NT2/D1 (cell line): ENCODE results near the gene KDM2B.
A peak's percentile ranks its signal among the peaks of the same experiment; 100 is the strongest.

ENCODE experiments used
- DNase-seq: peaks from one replicate; pipeline ENCODE4 v3.0.0-alpha.2; 2011; ENCODE audit warnings: low read depth, low spot score
- H3K27me3 ChIP-seq: 2 replicates; pipeline ENCODE4 v1.6.0; 2011; ENCODE audit warnings: mild to moderate bottlenecking; ENCODE audit not compliant: insufficient read length, insufficient read depth
- H3K36me3 ChIP-seq: 2 replicates; pipeline ENCODE4 v1.6.1; 2011; ENCODE audit warnings: mild to moderate bottlenecking, low read length, mixed read lengths; ENCODE audit not compliant: insufficient read depth, insufficient read length
- H3K4me1 ChIP-seq: 2 replicates; pipeline ENCODE4 v1.5.1; 2011; ENCODE audit not compliant: insufficient read depth, insufficient read length
- H3K4me3 ChIP-seq: 2 replicates; pipeline ENCODE4 v1.5.1; 2011; ENCODE audit warnings: low read depth; ENCODE audit not compliant: insufficient read length
- H3K9ac ChIP-seq: 2 replicates; pipeline ENCODE4 v1.6.0; 2011; ENCODE audit warnings: low read depth; ENCODE audit not compliant: insufficient read length
- H3K9me3 ChIP-seq: 2 replicates; pipeline ENCODE4 v1.5.1; 2011; ENCODE audit warnings: mild to moderate bottlenecking, low read length; ENCODE audit not compliant: insufficient read depth
- SUZ12 ChIP-seq: IDR thresholded peaks from 2 replicates; pipeline ENCODE4 v1.6.1; 2011; ENCODE audit not compliant: insufficient read length, insufficient read depth; ENCODE audit errors: extremely low read depth
- YY1 ChIP-seq: IDR thresholded peaks from 2 replicates; pipeline ENCODE4 v1.6.1; 2011; ENCODE audit not compliant: insufficient read length, insufficient read depth
- ZNF274 ChIP-seq: IDR thresholded peaks from 2 replicates; pipeline ENCODE4 v1.6.1; 2011; ENCODE audit warnings: mild to moderate bottlenecking, low read depth, low read length

KDM2B gene

GRCh38 chr12:121423253-121423652 is 157.6 kb downstream of the KDM2B start:
- H3K9me3 ChIP-seq, result no peaks in the 10 kb centered on the region
- H3K9ac ChIP-seq, result no peak overlapping the region
- no peaks in the 10 kb centered on the region for H3K27me3 ChIP-seq

GRCh38 chr12:121420109-121420508 is 160.7 kb downstream of the KDM2B start:
- Histone ChIP-seq H3K9ac (no peak overlapping the region), H3K36me3 (peaks cover 93% of the 10 kb centered on the region), H3K4me1 (no peaks in the 10 kb centered on the region), H3K9me3 (no peaks in the 10 kb centered on the region), H3K4me3 (no peak overlapping the region), H3K27me3 (no peaks in the 10 kb centered on the region)
- DNase-seq, result no peak
- TF ChIP-seq SUZ12 (no peak), ZNF274 (no peak), YY1 (no peak)

More at GRCh38 chr12:121423253-121423652, 157.6 kb downstream of the KDM2B start:
- no peak overlapping the region for H3K4me3 ChIP-seq
- peaks cover 95% of the 10 kb centered on the region for H3K36me3 ChIP-seq
- no peak for DNase-seq
- H3K4me1 ChIP-seq, result no peaks in the 10 kb centered on the region
- TF ChIP-seq SUZ12 (no peak), ZNF274 (no peak), YY1 (no peak)

- no peak for TF ChIP-seq YY1
- Histone ChIP-seq H3K9me3 (no peaks in the 10 kb centered on the region), H3K4me3 (no peak overlapping the region), H3K36me3 (peaks cover 83% of the 10 kb centered on the region), H3K4me1 (no peaks in the 10 kb centered on the region), H3K9ac (no peak overlapping the region), H3K27me3 (no peaks in the 10 kb centered on the region)
- no peak for DNase-seq
Measured at GRCh38 chr12:121417847-121418246, 163.0 kb downstream of the KDM2B start.

GRCh38 chr12:121413917-121414316 is 166.9 kb downstream of the KDM2B start:
- TF ChIP-seq SUZ12 (no peak), ZNF274 (no peak)

GRCh38 chr12:121405211-121405610 is 175.6 kb downstream of the KDM2B start:
- Histone ChIP-seq H3K9me3 (no peaks in the 10 kb centered on the region), H3K9ac (no peak overlapping the region), H3K27me3 (no peaks in the 10 kb centered on the region), H3K4me3 (no peak overlapping the region), H3K4me1 (no peaks in the 10 kb centered on the region), H3K36me3 (peaks cover 63% of the 10 kb centered on the region)
- DNase-seq, result no peak
- TF ChIP-seq ZNF274, result no peak
- TF ChIP-seq YY1, result no peak
- TF ChIP-seq SUZ12, result no peak

More at GRCh38 chr12:121413917-121414316, 166.9 kb downstream of the KDM2B start:
- no peaks in the 10 kb centered on the region for H3K9me3 ChIP-seq
- no peaks in the 10 kb centered on the region for H3K4me1 ChIP-seq
- H3K9ac ChIP-seq, result no peak overlapping the region
- DNase-seq, result no peak
- H3K27me3 ChIP-seq, result no peaks in the 10 kb centered on the region
- H3K4me3 ChIP-seq, result no peak overlapping the region
- peaks cover 67% of the 10 kb centered on the region for H3K36me3 ChIP-seq

GRCh38 chr12:121404734-121405133 is 176.1 kb downstream of the KDM2B start:
- TF ChIP-seq SUZ12 (no peak), YY1 (no peak), ZNF274 (no peak)
- Histone ChIP-seq H3K9me3 (no peaks in the 10 kb centered on the region), H3K27me3 (no peaks in the 10 kb centered on the region), H3K4me1 (no peaks in the 10 kb centered on the region), H3K4me3 (no peak overlapping the region), H3K36me3 (peaks cover 63% of the 10 kb centered on the region), H3K9ac (no peak overlapping the region)
- no peak for DNase-seq

- H3K9ac ChIP-seq, result no peak overlapping the region
- peaks cover 55% of the 10 kb centered on the region for H3K36me3 ChIP-seq
- H3K4me1 ChIP-seq, result no peaks in the 10 kb centered on the region
- TF ChIP-seq ZNF274, result no peak
- no peak for TF ChIP-seq SUZ12
- no peak for TF ChIP-seq YY1
- no peak overlapping the region for H3K4me3 ChIP-seq
- H3K9me3 ChIP-seq, result no peaks in the 10 kb centered on the region
- no peaks in the 10 kb centered on the region for H3K27me3 ChIP-seq
- no peak for DNase-seq
Measured at GRCh38 chr12:121403721-121404120, 177.1 kb downstream of the KDM2B start.

GRCh38 chr12:121400332-121401139 is 180.3 kb downstream of the KDM2B start:
- Histone ChIP-seq H3K27me3 (no peaks in the 10 kb centered on the region), H3K36me3 (peaks cover 28% of the 10 kb centered on the region), H3K9me3 (no peaks in the 10 kb centered on the region), H3K4me3 (peak overlapping the region; percentile 80), H3K4me1 (no peaks in the 10 kb centered on the region), H3K9ac (peak overlapping the region; percentile 93)
- peak; percentile 28 for DNase-seq
- TF ChIP-seq ZNF274 (no peak), YY1 (no peak), SUZ12 (no peak)
